ENCODE data around the gene NR2F6. TPM values are rescaled to one million over a fixed set of nuclear protein-coding genes. Genes with fewer than 3 reads are reported as not detected.

Gene NR2F6
- total RNA-seq, 1 donor from 2014 or later = 70.9 TPM

- H3K4me3 Mint-ChIP-seq = no peak overlapping the region
- peaks cover 6% of the 10 kb centered on the region for H3K27me3 Mint-ChIP-seq
- peaks cover 6% of the 10 kb centered on the region for H3K9me3 Mint-ChIP-seq
- H3K36me3 Mint-ChIP-seq = peaks cover 4% of the 10 kb centered on the region
- H3K4me1 Mint-ChIP-seq (ENCODE audit: unreplicated experiment) = peaks cover 17% of the 10 kb centered on the region
- TF ChIP-seq, protein P1, sequence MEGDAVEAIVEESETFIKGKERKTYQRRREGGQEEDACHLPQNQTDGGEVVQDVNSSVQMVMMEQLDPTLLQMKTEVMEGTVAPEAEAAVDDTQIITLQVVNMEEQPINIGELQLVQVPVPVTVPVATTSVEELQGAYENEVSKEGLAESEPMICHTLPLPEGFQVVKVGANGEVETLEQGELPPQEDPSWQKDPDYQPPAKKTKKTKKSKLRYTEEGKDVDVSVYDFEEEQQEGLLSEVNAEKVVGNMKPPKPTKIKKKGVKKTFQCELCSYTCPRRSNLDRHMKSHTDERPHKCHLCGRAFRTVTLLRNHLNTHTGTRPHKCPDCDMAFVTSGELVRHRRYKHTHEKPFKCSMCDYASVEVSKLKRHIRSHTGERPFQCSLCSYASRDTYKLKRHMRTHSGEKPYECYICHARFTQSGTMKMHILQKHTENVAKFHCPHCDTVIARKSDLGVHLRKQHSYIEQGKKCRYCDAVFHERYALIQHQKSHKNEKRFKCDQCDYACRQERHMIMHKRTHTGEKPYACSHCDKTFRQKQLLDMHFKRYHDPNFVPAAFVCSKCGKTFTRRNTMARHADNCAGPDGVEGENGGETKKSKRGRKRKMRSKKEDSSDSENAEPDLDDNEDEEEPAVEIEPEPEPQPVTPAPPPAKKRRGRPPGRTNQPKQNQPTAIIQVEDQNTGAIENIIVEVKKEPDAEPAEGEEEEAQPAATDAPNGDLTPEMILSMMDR (conservative IDR thresholded peaks at IDR 0.05) = no peak
- H3K27ac Mint-ChIP-seq = no peak overlapping the region
- no peak for DNase-seq (ENCODE audit: extremely low spot score, unreplicated experiment)
Observed at GRCh38 chr19:17262557-17262956, 16.8 kb upstream of the NR2F6 start.

- Mint-ChIP-seq H3K4me3 (no peak overlapping the region), H3K4me1 (ENCODE audit: unreplicated experiment) (peaks cover 10% of the 10 kb centered on the region), H3K36me3 (no peaks in the 10 kb centered on the region), H3K27me3 (peaks cover 4% of the 10 kb centered on the region), H3K27ac (peak overlapping the region; percentile 27), H3K9me3 (no peaks in the 10 kb centered on the region)
- TF ChIP-seq, protein P1 (conservative IDR thresholded peaks at IDR 0.05) = peak; percentile 98
- peak; percentile 90 for DNase-seq (ENCODE audit: extremely low spot score, unreplicated experiment)
Observed at GRCh38 chr19:17260842-17261325, 15.2 kb upstream of the NR2F6 start.

DNA sequence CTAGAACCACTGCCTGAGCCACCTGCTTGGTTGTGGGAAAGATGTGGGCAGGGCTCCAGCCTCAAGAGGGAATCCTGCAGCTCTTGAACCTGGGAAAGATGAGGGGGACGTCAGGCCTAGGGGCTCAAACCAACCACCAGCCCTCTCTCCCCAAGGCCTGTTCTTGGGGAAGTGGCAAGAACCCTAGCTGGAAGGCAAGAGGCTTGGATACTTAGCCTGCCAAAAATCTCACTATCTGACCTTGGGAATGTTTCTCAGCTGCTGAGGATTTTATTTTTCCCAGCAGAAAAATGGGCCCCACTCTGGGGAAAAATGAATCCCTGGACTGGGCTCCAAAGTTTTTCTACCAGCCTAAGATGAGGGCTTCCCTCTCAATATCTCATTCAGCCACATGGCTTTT lies 14.2 kb upstream of the NR2F6 start:
- H3K9me3 Mint-ChIP-seq = no peaks in the 10 kb centered on the region

GRCh38 chr19:17259118-17259780 lies 13.5 kb upstream of the NR2F6 start:
- Mint-ChIP-seq H3K4me3 (no peak overlapping the region), H3K27ac (no peak overlapping the region), H3K4me1 (ENCODE audit: unreplicated experiment) (peaks cover 6% of the 10 kb centered on the region), H3K9me3 (no peaks in the 10 kb centered on the region), H3K36me3 (no peaks in the 10 kb centered on the region), H3K27me3 (peaks cover 4% of the 10 kb centered on the region)
- TF ChIP-seq, protein P1 (conservative IDR thresholded peaks at IDR 0.05) = no peak
- no peak for DNase-seq (ENCODE audit: extremely low spot score, unreplicated experiment)

More for the DNA sequence above, 14.2 kb upstream of the NR2F6 start:
- no peak overlapping the region for H3K27ac Mint-ChIP-seq
- peaks cover 4% of the 10 kb centered on the region for H3K27me3 Mint-ChIP-seq
- no peak overlapping the region for H3K4me3 Mint-ChIP-seq
- TF ChIP-seq, protein P1 (conservative IDR thresholded peaks at IDR 0.05) = no peak
- peaks cover 10% of the 10 kb centered on the region for H3K4me1 Mint-ChIP-seq (ENCODE audit: unreplicated experiment)
- DNase-seq (ENCODE audit: extremely low spot score, unreplicated experiment) = no peak
- H3K36me3 Mint-ChIP-seq = no peaks in the 10 kb centered on the region

DNA sequence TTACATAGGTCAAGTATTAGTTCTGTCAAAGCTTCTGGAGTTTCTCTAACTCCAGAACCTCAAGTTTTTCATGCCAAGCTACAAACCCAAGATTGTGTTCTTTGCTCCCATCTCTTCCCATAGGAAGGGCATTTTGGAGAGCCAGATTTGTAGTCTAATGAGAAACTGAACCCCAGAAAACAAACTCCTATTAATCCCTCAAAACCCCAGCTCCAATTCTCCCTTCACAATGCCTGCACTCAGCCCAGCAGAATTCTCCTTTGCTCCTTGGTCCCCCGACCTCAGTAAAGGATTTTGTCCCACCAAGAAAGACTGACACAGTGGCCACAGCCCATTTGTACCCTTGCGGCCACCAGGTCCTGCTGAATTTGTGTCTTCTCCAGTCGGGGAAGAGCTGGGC lies 10.4 kb upstream of the NR2F6 start:
- Mint-ChIP-seq H3K4me3 (no peak overlapping the region), H3K36me3 (no peaks in the 10 kb centered on the region), H3K27me3 (peaks cover 4% of the 10 kb centered on the region), H3K27ac (no peak overlapping the region), H3K4me1 (ENCODE audit: unreplicated experiment) (peaks cover 6% of the 10 kb centered on the region), H3K9me3 (no peaks in the 10 kb centered on the region)
- TF ChIP-seq, protein P1 (conservative IDR thresholded peaks at IDR 0.05) = no peak
- no peak for DNase-seq (ENCODE audit: extremely low spot score, unreplicated experiment)
